Measurements from ENCODE around the gene OR4B1. TPM values are rescaled to one million over a fixed set of nuclear protein-coding genes. Genes with fewer than 3 reads are reported as not detected.

The OR4B1 gene
- total RNA-seq, 3 donors from 2014 or later, result not detected

- intact Hi-C loops (cut with DNase I, micrococcal nuclease), result no loop called here
- no peak for TF ChIP-seq CTCF (IDR thresholded peaks at IDR 0.05)
- no peaks in the 10 kb centered on the region for H3K36me3 ChIP-seq (ENCODE audit: low read depth)
- DNase-seq (no peak), ATAC-seq (no peak)
- H3K4me1 ChIP-seq (ENCODE audit: low read depth), result no peaks in the 10 kb centered on the region
- H3K9me3 ChIP-seq, result no peaks in the 10 kb centered on the region
- H3K4me3 ChIP-seq, result no peak overlapping the region
Observed at GRCh38 chr11:48237727-48238126, 21.1 kb downstream of the OR4B1 start.

- Histone ChIP-seq H3K9me3 (no peaks in the 10 kb centered on the region), H3K4me1 (ENCODE audit: low read depth) (no peaks in the 10 kb centered on the region), H3K4me3 (no peak overlapping the region), H3K36me3 (ENCODE audit: low read depth) (no peaks in the 10 kb centered on the region)
- DNase-seq, result no peak
- intact Hi-C loops (cut with DNase I, micrococcal nuclease), result no loop called here
- TF ChIP-seq CTCF (IDR thresholded peaks at IDR 0.05), result no peak
- no peak for ATAC-seq
Observed at GRCh38 chr11:48242501-48242900, 25.9 kb downstream of the OR4B1 start.

GRCh38 chr11:48244804-48245203 is 28.2 kb downstream of the OR4B1 start, which contains the start of gene OR4X2:
TSS of gene OR4X2 (plus strand) at chr11:48245104. CDS start at chr11:48245104, 0 bp downstream.
- no peak for TF ChIP-seq CTCF (IDR thresholded peaks at IDR 0.05)
- DNase-seq, result no peak
- Histone ChIP-seq H3K4me1 (ENCODE audit: low read depth) (no peaks in the 10 kb centered on the region), H3K9me3 (peaks cover 10% of the 10 kb centered on the region), H3K4me3 (no peak within 1 kb of the TSS), H3K36me3 (ENCODE audit: low read depth) (no peaks in the 10 kb centered on the region)
- ATAC-seq, result no peak
- intact Hi-C loops (cut with DNase I, micrococcal nuclease), result no loop called here

- intact Hi-C loops (cut with DNase I, micrococcal nuclease), result no loop called here
- Histone ChIP-seq H3K9me3 (peaks cover 13% of the 10 kb centered on the region), H3K4me1 (ENCODE audit: low read depth) (no peaks in the 10 kb centered on the region), H3K4me3 (no peak overlapping the region), H3K36me3 (ENCODE audit: low read depth) (no peaks in the 10 kb centered on the region)
- no peak for ATAC-seq
- DNase-seq, result no peak
- TF ChIP-seq CTCF (IDR thresholded peaks at IDR 0.05), result no peak
Observed at GRCh38 chr11:48248902-48249301, 32.3 kb downstream of the OR4B1 start.

- no peak for DNase-seq
- Histone ChIP-seq H3K4me1 (ENCODE audit: low read depth) (no peaks in the 10 kb centered on the region), H3K9me3 (no peaks in the 10 kb centered on the region), H3K36me3 (ENCODE audit: low read depth) (no peaks in the 10 kb centered on the region), H3K4me3 (no peak overlapping the region)
- intact Hi-C loops (cut with DNase I, micrococcal nuclease), result no loop called here
- no peak for TF ChIP-seq CTCF (IDR thresholded peaks at IDR 0.05)
- no peak for ATAC-seq
Observed at GRCh38 chr11:48261600-48261999, 45.0 kb downstream of the OR4B1 start.

GRCh38 chr11:48263423-48263911 is 46.9 kb downstream of the OR4B1 start, which contains the start of gene OR4X1:
TSS of gene OR4X1 (plus strand) at chr11:48263861. CDS start at chr11:48263861, 0 bp downstream.
- TF ChIP-seq CTCF (IDR thresholded peaks at IDR 0.05), result no peak
- no peaks in the 10 kb centered on the region for H3K36me3 ChIP-seq (ENCODE audit: low read depth)
- H3K4me3 ChIP-seq, result no peak within 1 kb of the TSS
- DNase-seq (no peak), ATAC-seq (no peak)
- H3K4me1 ChIP-seq (ENCODE audit: low read depth), result no peaks in the 10 kb centered on the region
- H3K9me3 ChIP-seq, result no peaks in the 10 kb centered on the region
- intact Hi-C loops (cut with DNase I, micrococcal nuclease), result no loop called here
